HepG2 (cell line): ENCODE results near the gene KIF1B. TPM values are rescaled to one million over a fixed set of nuclear protein-coding genes. Genes with fewer than 3 reads are reported as not detected.

Experiments
- ATAC-seq: fragments of 200-7000 bp; cut with Tn5 transposase; 3 replicates; pipeline ENCODE4 v1.9.1; 2020; ENCODE audit warnings: mild to moderate bottlenecking, moderate library complexity
- BruUV-seq: library from RNA; stranded (reverse); fragments of 400-500 nt; replicated peaks from 2 replicates; lab custom pipeline; 2021; lab: Mats Ljungman, UMichigan
- CTCF ChIA-PET: fragments of 300-600 bp; formaldehyde crosslinking; extraction: SDS; loops from one replicate; lab custom pipeline; 2021; ENCODE audit warnings: low total read pairs, inconsistent platforms, low intra/inter-chr PET ratio; lab: Yijun Ruan, JAX
- POLR2A ChIA-PET: fragments of 350-600 bp; sonication (Branson Sonifier 250); formaldehyde crosslinking; loops from one replicate; lab custom pipeline; 2020; ENCODE audit warnings: antibody characterized with exemption, inconsistent platforms; lab: Yijun Ruan, JAX
- DNase-seq: peaks from one replicate; pipeline ENCODE4 v3.0.0-alpha.2; 2015; ENCODE audit warnings: low spot score
- FAIRE-seq: peaks from 3 replicates; lab custom pipeline; 2011; peaks lifted over from hg19 to GRCh38; lab: Jason Lieb, UNC
- H2AFZ ChIP-seq: one replicate; pipeline ENCODE4 v1.6.1; 2011; ENCODE audit warnings: low read length, inconsistent platforms
- H3K27ac ChIP-seq: fragments of 300-600 bp; 3 replicates; pipeline ENCODE4 v1.8.0; 2011; ENCODE audit warnings: mixed run types, mild to moderate bottlenecking, mixed read lengths, low read length, inconsistent platforms; ENCODE audit not compliant: insufficient read depth; ENCODE audit errors: extremely low read length
- H3K27me3 ChIP-seq, 2 experiments: fragments of 200-600 bp in 1 of 2; 2 replicates in 1 of 2; 3 replicates in 1 of 2; pipeline versions ENCODE4 v1.6.0 to v1.8.0; 2011; ENCODE audit warnings: low read length in 2 of 2, mild to moderate bottlenecking in 2 of 2, moderate library complexity in 2 of 2, inconsistent platforms in 1 of 2; ENCODE audit not compliant: insufficient read depth in 2 of 2, control insufficient read depth in 1 of 2
- H3K36me3 ChIP-seq, 2 experiments: fragments of 200-600 bp in 1 of 2; replicated peaks in 1 of 2; 2 replicates in 1 of 2; 3 replicates in 1 of 2; pipeline versions ENCODE4 v1.5.1 to v1.8.0; 2011; ENCODE audit warnings: low read length in 2 of 2, inconsistent platforms in 1 of 2; ENCODE audit not compliant: insufficient read depth in 2 of 2, control insufficient read depth in 1 of 2
- H3K4me1 ChIP-seq: 2 replicates; pipeline ENCODE4 v1.5.1; 2012; ENCODE audit warnings: low read length, inconsistent platforms; ENCODE audit not compliant: insufficient read depth
- H3K4me2 ChIP-seq: 2 replicates; pipeline ENCODE4 v1.6.0; 2011; ENCODE audit warnings: low read depth, low read length, inconsistent platforms
- H3K4me3 ChIP-seq, 3 experiments: fragments of 200-600 bp in 1 of 3; sonication (generic), shearing (Covaris generic) in 1 of 3; replicated peaks in 1 of 3; 2 replicates each; pipeline ENCODE4 v1.5.1; 2011 to 2016; ENCODE audit warnings: low read length in 3 of 3, inconsistent platforms in 2 of 3, low read depth in 2 of 3, mild to moderate bottlenecking in 2 of 3, control low read depth in 1 of 3, mixed read lengths in 1 of 3; ENCODE audit not compliant: insufficient read depth in 1 of 3
- H3K79me2 ChIP-seq: one replicate; pipeline ENCODE4 v1.6.1; 2011; ENCODE audit warnings: low read length, inconsistent platforms; ENCODE audit not compliant: insufficient read depth
- H3K9ac ChIP-seq: 2 replicates; pipeline ENCODE4 v1.6.0; 2011; ENCODE audit warnings: mild to moderate bottlenecking, low read depth, low read length, inconsistent platforms; ENCODE audit not compliant: insufficient read depth
- H3K9me3 ChIP-seq: 2 replicates; pipeline ENCODE4 v1.5.1; 2012; ENCODE audit warnings: mild to moderate bottlenecking, low read length
- H4K20me1 ChIP-seq: 2 replicates; pipeline ENCODE4 v1.6.0; 2011; ENCODE audit warnings: inconsistent platforms, mild to moderate bottlenecking, low read length, moderate library complexity; ENCODE audit not compliant: insufficient read depth
- BRF2 ChIP-seq: sonication (generic); formaldehyde crosslinking; IDR thresholded peaks from 2 replicates; pipeline ENCODE4 v1.8.1; 2022; ENCODE audit warnings: mild to moderate bottlenecking, missing genetic modification reagents
- CHD2 ChIP-seq: IDR thresholded peaks from 2 replicates; pipeline ENCODE4 v1.6.1; 2011; ENCODE audit warnings: low read depth, low read length, improper control_type of control experiment
- NCOA5 ChIP-seq: sonication (generic); formaldehyde crosslinking; IDR thresholded peaks from 2 replicates; pipeline ENCODE4 v1.4.0; 2020; ENCODE audit warnings: missing genetic modification reagents
- POLR2A ChIP-seq, 2 experiments: IDR thresholded peaks; 2 replicates each; pipeline ENCODE4 v1.6.1; 2011; ENCODE audit warnings: low read depth in 2 of 2, low read length in 2 of 2, mild to moderate bottlenecking in 1 of 2, moderate library complexity in 1 of 2; ENCODE audit not compliant: insufficient read depth in 1 of 2
- ZFP91 ChIP-seq: sonication (generic); formaldehyde crosslinking; IDR thresholded peaks from 2 replicates; pipeline ENCODE4 v1.9.0; 2022; ENCODE audit warnings: missing genetic modification reagents, mild to moderate bottlenecking, borderline replicate concordance
- ZNF414 ChIP-seq: sonication (generic); formaldehyde crosslinking; IDR thresholded peaks from 2 replicates; pipeline ENCODE4 v1.5.0; 2020; ENCODE audit warnings: missing genetic modification reagents
- ZNF687 ChIP-seq: sonication (generic); formaldehyde crosslinking; IDR thresholded peaks from 2 replicates; pipeline ENCODE4 v1.5.1; 2020; ENCODE audit warnings: mild to moderate bottlenecking, missing genetic modification reagents, moderate library complexity
- ZNF772 ChIP-seq: sonication (generic); formaldehyde crosslinking; IDR thresholded peaks from 2 replicates; pipeline ENCODE4 v1.5.0; 2020; ENCODE audit warnings: mild to moderate bottlenecking, missing genetic modification reagents
- WGBS: methylation state at CpG from one replicate; pipeline ENCODE4 v1.1.6; 2017; ENCODE audit warnings: low lambda C conversion rate; 5-methylcytosine and 5-hydroxymethylcytosine counted together
- in situ Hi-C: cut with HindIII; loops from 2 replicates; pipeline ENCODE4 v1.10.0; 2017; ENCODE audit warnings: low pct_unique_long_range_greater_than_20kb; ENCODE audit not compliant: extremely low pct_ligation_motif_present
- intact Hi-C: fragments of 100-400 bp; cut with micrococcal nuclease; formaldehyde crosslinking; loops from one replicate; pipeline ENCODE4 v1.10.0; 2022; ENCODE audit not compliant: unreplicated experiment
- polyA plus RNA-seq, 8 experiments: library from polyadenylated mRNA; depleted of rRNA in 3 of 8; stranded (reverse) in 7 of 8; unstranded in 1 of 8; fragments of >200 nt; fragmentation: Illumina TruSeq in 4 of 8; extraction: Trizol in 4 of 8; gene quantifications; 2 replicates each; pipeline versions ENCODE4 v1.2.1 to v1.2.3, GENCODE V29; 2011 to 2016; ENCODE audit warnings: low read depth in 4 of 8, missing spikeins in 1 of 8, mixed read lengths in 1 of 8; ENCODE audit not compliant: insufficient read depth in 1 of 8
- total RNA-seq, 5 experiments: library from RNA; depleted of rRNA; stranded (reverse); fragments of >200 nt; fragmentation: Illumina TruSeq; extraction: Trizol; gene quantifications; 2 replicates each; pipeline ENCODE4 v1.2.3, GENCODE V29; 2016; ENCODE audit warnings: low read depth in 1 of 5
- TF ChIP-seq, protein P1 (sequence below): sonication (generic); formaldehyde crosslinking; IDR thresholded peaks from 2 replicates; pipeline ENCODE4 v1.8.0; 2022; ENCODE audit warnings: mild to moderate bottlenecking, missing genetic modification reagents, borderline replicate concordance

Gene KIF1B
- total and polyA plus RNA-seq, 2 of the 13 experiments (the other 11 are each of a cell fraction or from before 2014, with no cell fraction given), result 26.7 to 32.5 TPM

GRCh38 chr1:10384219-10384618 is 173.8 kb downstream of the KIF1B start (continued):
- no peak for TF ChIP-seq CHD2
- TF ChIP-seq, protein P1, sequence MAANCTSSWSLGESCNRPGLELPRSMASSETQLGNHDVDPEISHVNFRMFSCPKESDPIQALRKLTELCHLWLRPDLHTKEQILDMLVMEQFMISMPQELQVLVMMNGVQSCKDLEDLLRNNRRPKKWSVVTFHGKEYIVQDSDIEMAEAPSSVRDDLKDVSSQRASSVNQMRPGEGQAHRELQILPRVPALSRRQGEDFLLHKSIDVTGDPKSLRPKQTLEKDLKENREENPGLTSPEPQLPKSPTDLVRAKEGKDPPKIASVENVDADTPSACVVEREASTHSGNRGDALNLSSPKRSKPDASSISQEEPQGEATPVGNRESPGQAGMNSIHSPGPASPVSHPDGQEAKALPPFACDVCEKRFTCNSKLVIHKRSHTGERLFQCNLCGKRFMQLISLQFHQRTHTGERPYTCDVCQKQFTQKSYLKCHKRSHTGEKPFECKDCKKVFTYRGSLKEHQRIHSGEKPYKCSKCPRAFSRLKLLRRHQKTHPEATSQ, result no peak
- TF ChIP-seq NCOA5 (CRISPR knock-in tag), result no peak
- no peak for TF ChIP-seq ZNF414 (CRISPR knock-in tag)
- no peak for TF ChIP-seq POLR2A (IDR thresholded peaks at IDR 0.05; ENCODE audit: insufficient read depth in 1 of 2, low read depth in 2 of 2, low read length in 2 of 2)

DNA sequence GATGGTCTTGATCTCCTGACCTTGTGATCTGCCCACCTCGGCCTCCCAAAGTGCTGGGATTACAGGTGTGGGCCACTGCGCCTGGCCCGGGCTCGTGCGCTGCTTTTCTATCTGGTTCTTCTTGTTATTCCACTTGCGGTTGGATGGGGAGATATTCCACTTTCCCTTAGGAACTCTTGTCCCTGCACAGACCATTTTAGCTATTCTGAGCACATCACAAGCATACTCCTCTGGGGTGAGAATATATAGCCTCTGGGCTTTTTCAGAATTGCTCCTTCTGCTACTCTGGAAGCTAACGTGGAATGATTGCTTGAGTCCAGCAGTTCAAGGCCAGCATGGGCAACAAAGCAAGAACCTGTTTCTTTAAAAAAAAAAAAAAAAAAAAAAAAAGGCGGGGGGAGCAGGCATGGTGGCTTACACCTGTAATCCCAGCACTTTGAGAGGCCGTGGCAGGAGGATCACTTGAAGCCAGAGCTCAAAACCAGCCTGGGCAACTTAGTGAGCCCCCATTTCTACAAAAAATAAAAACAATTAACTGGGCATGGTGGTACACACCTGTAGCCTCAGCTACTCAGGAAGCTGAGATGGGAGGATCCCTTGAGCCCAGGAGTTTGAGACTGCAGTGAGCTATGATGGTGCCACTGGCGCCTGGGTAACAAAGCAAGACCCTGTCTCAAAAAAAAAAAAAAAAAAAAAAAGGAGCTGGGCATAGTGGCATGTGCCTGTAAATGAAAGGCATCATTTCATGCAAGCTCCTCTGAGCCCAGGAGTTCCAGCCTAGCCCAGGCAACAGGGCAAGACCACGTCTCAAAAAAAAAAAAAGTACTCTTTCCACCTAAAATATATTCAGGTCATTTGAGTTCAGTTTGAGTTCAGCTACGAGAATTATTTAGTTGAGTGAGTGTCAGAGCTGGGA is 176.6 kb downstream of the KIF1B start:
- in situ Hi-C loops (loop anchor here (10.0 kb wide), 1 partner anchor 88 kb away; the partner anchor contains the start of genes DFFA and PEX14), intact Hi-C loops (no loop called here)
- H2AFZ ChIP-seq, result no peak overlapping the region
- H3K36me3 ChIP-seq, result no peaks in the 10 kb centered on the region; a peak in 1 of 5 replicates
- no peak for ATAC-seq
- POLR2A ChIA-PET, result interaction anchor here (0.7 to 4.7 kb wide), 2 partner anchors 13 to 59 kb away, joined by 3 to 65 read pairs; partner anchors contain the start of gene PGD
- H3K79me2 ChIP-seq, result no peaks in the 10 kb centered on the region
- FAIRE-seq, result no peak
- no peaks in the 10 kb centered on the region for H3K27me3 ChIP-seq
- no peaks in the 10 kb centered on the region for H3K9me3 ChIP-seq
- no peak for DNase-seq
- H3K27ac ChIP-seq, result peak overlapping the region; percentile 74
- no peak overlapping the region for H3K4me3 ChIP-seq
- WGBS, result 78% methylated on average over 12 of the region's 12 CpGs
- no TSS peak for BruUV-seq
- H3K4me1 ChIP-seq, result peaks cover 51% of the 10 kb centered on the region
- CTCF ChIA-PET, result interaction anchor here (0.8 kb wide), 1 partner anchor 8 kb away, joined by 3 read pairs; no protein-coding TSS in a partner anchor
- peak overlapping the region; percentile 62; the same call in 1 of the 2 replicates for H3K4me2 ChIP-seq
- no peaks in the 10 kb centered on the region for H4K20me1 ChIP-seq
- H3K9ac ChIP-seq, result no peak overlapping the region; the same call in 1 of the 2 replicates
- TF ChIP-seq BRF2 (CRISPR knock-in tag) (no peak), ZFP91 (peak; percentile 35; the same call in 1 of the 2 replicates), ZNF772 (CRISPR knock-in tag) (no peak), ZNF687 (CRISPR knock-in tag) (0 out of 2 replicates have a peak, but pooled peaks have one; percentile 12)
